ENCODE data around the gene KPTN. TPM values are rescaled to one million over a fixed set of nuclear protein-coding genes. Genes with fewer than 3 reads are reported as not detected.

The KPTN gene
- total RNA-seq, 2 experiments from 2014 or later, result 9.7 to 10.5 TPM

GRCh38 chr19:47497821-47498520 lies 14.0 kb upstream of the KPTN start:
- ChIA-PET CTCF (interaction anchor here (0.6 to 1.2 kb wide), 3 partner anchors 14 to 209 kb away, joined by 3 to 7 read pairs (median 6); partner anchors contain the start of gene KPTN), POLR2A (no interaction called here)
- peaks cover 12% of the 10 kb centered on the region for H3K36me3 Mint-ChIP-seq (ENCODE audit: low read depth)

GRCh38 chr19:47497050-47497766 lies 13.2 kb upstream of the KPTN start:
- intact Hi-C loops (cut with DNase I, micrococcal nuclease), result no loop called here
- Mint-ChIP-seq H3K27me3 (no peaks in the 10 kb centered on the region), H3K36me3 (ENCODE audit: low read depth) (peaks cover 9% of the 10 kb centered on the region), H3K27ac (no peak overlapping the region), H3K9me3 (ENCODE audit: low read depth) (no peaks in the 10 kb centered on the region), H3K4me1 (no peaks in the 10 kb centered on the region), H3K4me3 (no peak overlapping the region)
- ChIA-PET POLR2A (interaction anchor here (1.1 kb wide), 1 partner anchor 19 kb away, joined by 5 read pairs; no protein-coding TSS in a partner anchor), CTCF (interaction anchor here (0.6 kb wide), 1 partner anchor 191 kb away, joined by 3 read pairs; no protein-coding TSS in a partner anchor)
- DNase-seq (no peak), ATAC-seq (no peak)

More at GRCh38 chr19:47497821-47498520, 14.0 kb upstream of the KPTN start:
- ATAC-seq (no peak), DNase-seq (no peak)
- H3K27ac Mint-ChIP-seq, result no peak overlapping the region
- no peak overlapping the region for H3K4me3 Mint-ChIP-seq
- H3K9me3 Mint-ChIP-seq (ENCODE audit: low read depth), result no peaks in the 10 kb centered on the region
- intact Hi-C loops (cut with DNase I, micrococcal nuclease), result no loop called here
- no peaks in the 10 kb centered on the region for H3K27me3 Mint-ChIP-seq
- no peaks in the 10 kb centered on the region for H3K4me1 Mint-ChIP-seq

GRCh38 chr19:47495478-47496372 lies 11.7 kb upstream of the KPTN start:
- Mint-ChIP-seq H3K9me3 (ENCODE audit: low read depth) (no peaks in the 10 kb centered on the region), H3K4me1 (no peaks in the 10 kb centered on the region), H3K36me3 (ENCODE audit: low read depth) (peaks cover 7% of the 10 kb centered on the region), H3K27me3 (no peaks in the 10 kb centered on the region), H3K4me3 (no peak overlapping the region), H3K27ac (no peak overlapping the region)
- POLR2A ChIA-PET, result interaction anchor here (0.9 kb wide), 1 partner anchor 16 kb away, joined by 3 read pairs; no protein-coding TSS in a partner anchor
- intact Hi-C loops (cut with DNase I, micrococcal nuclease), result no loop called here
- peak; percentile 24 for ATAC-seq
- no peak for DNase-seq
- CTCF ChIA-PET, result interaction anchor here (0.7 to 2.3 kb wide), 5 partner anchors 12 to 191 kb away, joined by 3 to 11 read pairs (median 3); partner anchors contain the start of gene KPTN

GRCh38 chr19:47494729-47495128 lies 10.7 kb upstream of the KPTN start:
- no peak overlapping the region for H3K27ac Mint-ChIP-seq
- peaks cover 11% of the 10 kb centered on the region for H3K36me3 Mint-ChIP-seq (ENCODE audit: low read depth)
- intact Hi-C loops (cut with DNase I, micrococcal nuclease), result no loop called here
- ChIA-PET POLR2A (interaction anchor here (0.6 kb wide), 1 partner anchor 12 kb away, joined by 5 read pairs; no protein-coding TSS in a partner anchor), CTCF (interaction anchor here (0.5 to 2.3 kb wide), 3 partner anchors 11 to 18 kb away, joined by 3 to 11 read pairs (median 3); partner anchors contain the start of gene KPTN)
- no peaks in the 10 kb centered on the region for H3K9me3 Mint-ChIP-seq (ENCODE audit: low read depth)
- DNase-seq (no peak), ATAC-seq (no peak)
- H3K4me3 Mint-ChIP-seq, result no peak overlapping the region
- H3K4me1 Mint-ChIP-seq, result no peaks in the 10 kb centered on the region
- no peaks in the 10 kb centered on the region for H3K27me3 Mint-ChIP-seq

GRCh38 chr19:47494211-47494547 lies 10.2 kb upstream of the KPTN start:
- no peak for ATAC-seq
- no peaks in the 10 kb centered on the region for H3K9me3 Mint-ChIP-seq (ENCODE audit: low read depth)
- POLR2A ChIA-PET, result interaction anchor here (0.6 kb wide), 1 partner anchor 13 kb away, joined by 5 read pairs; no protein-coding TSS in a partner anchor
- DNase-seq, result no peak
- intact Hi-C loops (cut with DNase I, micrococcal nuclease), result no loop called here
- H3K27ac Mint-ChIP-seq, result no peak overlapping the region
- CTCF ChIA-PET, result interaction anchor here (2.3 kb wide), 1 partner anchor 10 kb away, joined by 11 read pairs; the partner anchor contains the start of gene KPTN
- peaks cover 11% of the 10 kb centered on the region for H3K36me3 Mint-ChIP-seq (ENCODE audit: low read depth)
- H3K4me1 Mint-ChIP-seq, result no peaks in the 10 kb centered on the region
- no peaks in the 10 kb centered on the region for H3K27me3 Mint-ChIP-seq
- H3K4me3 Mint-ChIP-seq, result no peak overlapping the region

- Mint-ChIP-seq H3K4me3 (no peak overlapping the region), H3K4me1 (no peaks in the 10 kb centered on the region), H3K9me3 (ENCODE audit: low read depth) (no peaks in the 10 kb centered on the region), H3K27ac (no peak overlapping the region), H3K27me3 (no peaks in the 10 kb centered on the region), H3K36me3 (ENCODE audit: low read depth) (peaks cover 8% of the 10 kb centered on the region)
- no peak for DNase-seq
- no peak for ATAC-seq
- POLR2A ChIA-PET, result interaction anchor here (0.6 kb wide), 1 partner anchor 13 kb away, joined by 5 read pairs; no protein-coding TSS in a partner anchor
- intact Hi-C loops (cut with DNase I, micrococcal nuclease), result no loop called here
- CTCF ChIA-PET, result no interaction called here
Measured at GRCh38 chr19:47493378-47494210, 9.6 kb upstream of the KPTN start.

- no peaks in the 10 kb centered on the region for H3K4me1 Mint-ChIP-seq
Measured at GRCh38 chr19:47492571-47493377, 8.8 kb upstream of the KPTN start.

GRCh38 chr19:47492137-47492533 lies 8.1 kb upstream of the KPTN start:
- CTCF ChIA-PET, result interaction anchor here (0.9 to 1.6 kb wide), 2 partner anchors 55 to 187 kb away, joined by 3 to 5 read pairs; no protein-coding TSS in a partner anchor
- Mint-ChIP-seq H3K27ac (no peak overlapping the region), H3K4me1 (peaks cover 5% of the 10 kb centered on the region), H3K36me3 (ENCODE audit: low read depth) (peaks cover 12% of the 10 kb centered on the region), H3K4me3 (no peak overlapping the region), H3K9me3 (ENCODE audit: low read depth) (no peaks in the 10 kb centered on the region), H3K27me3 (no peaks in the 10 kb centered on the region)
- POLR2A ChIA-PET, result no interaction called here
- ATAC-seq, result no peak
- no peak for DNase-seq
- intact Hi-C loops (cut with DNase I, micrococcal nuclease), result no loop called here

More at GRCh38 chr19:47492571-47493377, 8.8 kb upstream of the KPTN start:
- intact Hi-C loops (cut with DNase I, micrococcal nuclease), result no loop called here
- ChIA-PET CTCF (no interaction called here), POLR2A (no interaction called here)
- Mint-ChIP-seq H3K27me3 (no peaks in the 10 kb centered on the region), H3K9me3 (ENCODE audit: low read depth) (no peaks in the 10 kb centered on the region), H3K4me3 (no peak overlapping the region), H3K27ac (no peak overlapping the region), H3K36me3 (ENCODE audit: low read depth) (peaks cover 8% of the 10 kb centered on the region)
- ATAC-seq (no peak), DNase-seq (no peak)

- no peaks in the 10 kb centered on the region for H3K27me3 Mint-ChIP-seq
- ChIA-PET CTCF (interaction anchor here (0.6 to 1.6 kb wide), 4 partner anchors 54 to 215 kb away, joined by 3 to 6 read pairs (median 4); no protein-coding TSS in a partner anchor), POLR2A (no interaction called here)
- H3K4me3 Mint-ChIP-seq, result no peak overlapping the region
- no peak overlapping the region for H3K27ac Mint-ChIP-seq
- H3K36me3 Mint-ChIP-seq (ENCODE audit: low read depth), result peaks cover 9% of the 10 kb centered on the region
- intact Hi-C loops (cut with DNase I, micrococcal nuclease), result no loop called here
- H3K9me3 Mint-ChIP-seq (ENCODE audit: low read depth), result no peaks in the 10 kb centered on the region
- no peak for ATAC-seq
- DNase-seq, result no peak
- peaks cover 11% of the 10 kb centered on the region for H3K4me1 Mint-ChIP-seq
Measured at GRCh38 chr19:47491358-47492136, 7.5 kb upstream of the KPTN start.

All from activated CD4-positive, alpha-beta T cell treated with anti-CD3 and anti-CD28 coated beads for 36 hours (primary cell).